Inflammatory macrophage treated with lipopolysaccharide for 1 hour (primary cell): ENCODE results near the gene MRPL36.
"Not testable (repeated sequence)": the region's sequence is repeated elsewhere in the genome, so short reads cannot be mapped to it uniquely, and the experiment has no call there.

Experiments
- DNase-seq, 2 donors: peaks; one replicate each; pipeline ENCODE4 v3.0.0-alpha.2; 2020 to 2022

Gene MRPL36

DNA sequence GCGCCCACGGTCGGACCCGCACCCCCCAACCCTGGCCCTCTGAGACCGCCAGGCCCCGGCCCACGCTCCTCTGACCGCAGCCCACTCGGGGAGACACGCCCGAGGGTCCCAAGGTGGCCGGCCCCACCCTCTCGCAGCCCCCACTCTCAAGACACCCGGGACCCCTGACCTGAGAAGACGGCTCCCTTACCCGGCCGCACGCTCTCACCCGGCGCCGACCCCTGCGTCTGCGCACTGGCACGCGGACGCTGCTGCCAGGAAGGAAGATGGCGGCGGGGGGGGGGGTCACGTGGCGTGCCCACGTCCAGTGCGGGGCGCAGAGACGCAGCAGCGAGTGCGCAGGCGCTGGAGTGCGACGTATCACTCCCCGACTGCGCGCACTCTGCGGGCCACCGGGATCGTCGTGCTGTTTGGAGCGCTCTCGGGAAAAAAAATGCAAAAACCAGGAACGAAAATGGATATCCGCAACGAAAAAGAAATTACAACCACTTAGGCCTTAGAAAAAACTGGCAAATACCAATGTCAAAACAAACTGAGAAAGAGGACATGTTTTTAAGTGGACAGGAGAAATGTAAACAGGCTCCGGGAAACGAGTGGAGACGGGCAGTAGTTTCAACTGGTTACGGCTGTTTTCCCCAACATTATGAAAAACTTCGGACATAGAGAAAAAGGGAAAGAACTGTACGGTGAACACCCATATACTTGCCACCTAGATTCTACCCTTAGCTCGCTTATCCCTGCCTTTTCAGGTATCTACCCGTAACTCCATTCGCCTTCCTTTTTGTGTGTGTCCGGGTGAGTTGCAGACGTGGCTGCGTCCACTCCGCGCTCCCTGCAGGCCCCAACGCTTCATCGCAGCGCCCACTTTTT, at the start of gene MRPL36:
TSS of gene MRPL36 (minus strand) at position 236 of the 870 bp plus-strand sequence. CDS start 902 bp downstream, outside the sequence.
- DNase-seq: peak; percentile 87 to 95

DNA sequence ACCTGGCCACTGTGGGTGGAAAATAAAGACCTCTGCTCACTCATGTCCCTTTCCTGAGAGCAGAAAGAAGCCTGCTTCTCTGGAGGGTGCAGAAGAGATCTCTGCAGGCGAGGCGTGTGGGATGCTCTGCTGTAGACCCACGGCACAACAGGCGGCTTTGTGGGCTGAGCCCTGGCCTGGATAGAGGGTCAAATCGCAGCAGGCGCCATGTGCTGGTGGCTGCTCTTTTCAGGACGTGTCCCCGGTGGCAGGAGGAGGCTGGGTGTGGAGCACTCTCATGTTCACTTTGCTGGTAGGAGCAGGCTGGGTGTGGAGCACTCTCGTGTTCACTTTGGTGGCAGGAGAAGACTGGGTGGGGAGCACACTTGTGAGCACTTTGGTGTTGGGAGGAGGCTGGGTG, 48.0 kb upstream of the MRPL36 start:
- no peak for DNase-seq

DNA sequence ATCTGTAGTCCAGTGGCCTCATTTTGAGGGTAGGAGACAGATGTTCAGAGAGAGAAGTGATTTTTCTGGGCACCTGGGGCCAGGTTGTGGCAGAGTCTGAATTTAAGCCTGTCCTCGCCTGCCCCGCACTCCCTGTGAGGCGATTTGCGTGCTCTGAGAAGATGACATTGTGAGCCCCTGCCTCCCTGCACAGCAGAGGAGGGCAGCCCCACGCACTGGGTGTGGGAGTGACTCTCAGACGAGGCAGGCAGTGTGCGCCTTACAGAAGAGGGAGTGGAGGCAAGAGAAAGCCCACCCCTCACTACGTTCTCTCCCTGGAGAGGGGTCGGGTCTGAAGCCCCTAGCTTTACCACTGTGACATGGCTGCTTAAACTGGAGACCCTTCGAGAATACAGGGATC, 47.4 kb upstream of the MRPL36 start:
- no peak for DNase-seq

DNA sequence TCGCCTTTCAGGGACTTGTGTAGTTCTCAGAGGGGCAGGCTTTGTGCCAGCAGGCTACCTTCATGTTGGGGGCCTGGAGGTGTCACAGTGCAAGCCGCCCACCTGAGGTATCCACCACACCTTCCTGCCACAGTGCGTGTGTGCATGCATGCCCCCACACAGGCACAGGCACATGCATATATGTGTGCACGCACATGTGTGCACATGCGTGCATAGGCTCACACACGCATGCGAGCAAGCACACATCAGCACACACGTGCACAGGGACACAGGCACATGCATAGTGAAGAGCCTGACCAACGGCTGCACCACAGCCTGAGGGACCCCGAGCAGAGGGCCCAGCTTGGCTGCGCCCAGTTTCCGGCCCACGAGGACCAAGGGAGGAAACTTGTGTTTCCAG, 46.9 kb upstream of the MRPL36 start:
- no peak for DNase-seq

DNA sequence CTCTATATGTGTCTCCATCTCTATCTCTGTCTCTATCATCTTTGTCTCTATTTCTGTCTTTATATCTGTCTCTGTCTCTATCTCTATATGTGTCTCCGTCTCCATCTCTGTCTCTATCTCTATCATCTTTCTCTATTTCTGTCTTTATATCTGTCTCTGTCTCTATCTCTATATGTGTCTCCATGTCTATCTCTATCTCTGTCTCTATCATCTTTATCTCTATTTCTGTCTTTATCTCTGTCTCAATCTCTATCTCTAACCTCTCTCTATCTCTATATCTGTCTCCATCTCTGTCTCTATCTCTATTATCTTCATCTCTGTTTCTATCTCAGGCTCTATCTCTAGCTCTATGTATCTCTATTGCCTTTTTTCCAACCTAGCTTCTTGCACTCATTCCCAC, 46.1 kb upstream of the MRPL36 start:
- DNase-seq: no peak

DNA sequence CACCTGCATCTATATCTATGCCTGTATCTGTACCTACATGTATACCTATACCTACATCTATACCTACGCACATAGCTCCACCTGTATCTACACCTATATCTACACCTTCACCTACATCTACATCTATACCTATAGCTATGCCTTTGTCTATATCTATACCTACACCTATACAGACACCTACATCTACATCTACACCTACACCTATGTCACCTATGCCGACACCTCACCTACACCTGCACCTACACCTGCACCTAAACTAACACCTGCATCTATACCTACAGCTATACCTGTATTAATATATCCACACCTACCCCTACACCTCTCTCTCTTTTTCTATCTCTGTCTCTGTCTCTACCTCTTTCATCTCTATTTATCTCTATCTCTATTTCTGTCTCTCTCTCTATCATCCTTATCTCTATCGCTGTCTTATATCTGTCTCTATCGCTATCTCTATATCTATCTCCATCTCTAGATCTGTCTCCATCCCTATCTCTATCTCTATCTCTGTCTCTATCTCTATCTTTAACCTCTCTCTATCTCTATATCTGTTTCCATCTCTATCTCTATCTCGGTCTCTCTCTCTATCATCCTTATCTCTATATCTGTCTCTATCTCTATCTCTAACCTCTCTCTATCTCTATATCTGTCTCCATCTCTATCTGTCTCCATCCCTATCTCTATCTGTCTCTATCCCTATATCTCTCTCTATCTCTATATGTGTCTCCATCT, 45.2 kb upstream of the MRPL36 start:
- DNase-seq: no peak

DNA sequence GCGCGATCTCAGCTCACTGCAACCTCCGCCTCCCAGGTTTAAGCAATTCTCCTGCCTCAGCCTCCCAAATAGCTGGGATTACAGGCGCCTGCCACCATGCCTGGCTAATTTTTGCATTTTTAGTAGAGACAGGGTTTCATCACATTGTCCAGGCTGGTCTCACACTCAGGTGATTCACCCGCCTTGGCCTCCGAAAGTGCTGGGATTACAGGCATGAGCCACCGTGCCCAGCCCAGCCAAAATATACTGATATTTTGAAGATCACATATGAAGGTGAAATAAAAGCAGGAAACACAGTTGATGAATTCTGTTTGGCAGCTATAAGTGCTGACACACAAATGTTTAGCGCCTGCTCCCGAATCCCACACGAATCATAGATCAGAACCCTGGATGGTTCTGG, 44.1 kb upstream of the MRPL36 start:
- not testable (repeated sequence) for DNase-seq

DNA sequence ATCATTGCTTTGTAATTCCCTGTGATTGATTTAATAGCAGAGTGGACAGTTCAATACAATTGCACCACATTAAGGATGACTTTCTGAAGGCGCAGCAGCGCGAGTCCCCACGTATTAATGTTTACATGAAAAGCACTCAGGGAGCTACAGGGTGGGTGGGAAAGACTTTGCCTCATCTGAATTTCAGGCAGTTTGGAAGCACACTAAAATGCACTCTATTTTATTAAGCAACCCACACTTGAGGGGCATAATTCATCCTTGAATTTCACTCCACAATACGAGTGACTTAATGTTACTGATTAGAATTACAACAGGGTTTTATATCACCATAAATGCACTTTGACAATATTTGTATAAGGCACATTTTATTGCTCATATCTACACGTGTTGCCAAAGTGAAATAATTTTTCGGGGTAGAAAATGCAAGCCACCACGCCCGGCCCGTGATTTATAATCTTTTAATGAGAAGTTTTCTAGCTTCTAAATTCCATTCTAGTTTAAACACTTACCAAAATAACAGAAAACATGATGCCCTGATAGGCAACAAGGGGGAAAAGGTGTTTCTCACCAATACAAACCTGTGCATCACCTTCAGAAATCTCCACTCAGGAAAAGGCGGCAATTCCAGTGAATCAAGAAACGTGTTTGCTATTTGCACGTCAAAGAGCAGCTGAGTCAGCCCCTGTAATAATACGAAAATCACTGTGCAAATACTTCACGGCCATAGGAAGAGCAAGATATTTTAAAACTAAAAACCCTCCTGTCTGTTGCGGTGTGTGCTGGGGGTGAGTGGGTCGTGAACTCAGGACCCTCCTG, 42.6 kb upstream of the MRPL36 start:
- no peak for DNase-seq

DNA sequence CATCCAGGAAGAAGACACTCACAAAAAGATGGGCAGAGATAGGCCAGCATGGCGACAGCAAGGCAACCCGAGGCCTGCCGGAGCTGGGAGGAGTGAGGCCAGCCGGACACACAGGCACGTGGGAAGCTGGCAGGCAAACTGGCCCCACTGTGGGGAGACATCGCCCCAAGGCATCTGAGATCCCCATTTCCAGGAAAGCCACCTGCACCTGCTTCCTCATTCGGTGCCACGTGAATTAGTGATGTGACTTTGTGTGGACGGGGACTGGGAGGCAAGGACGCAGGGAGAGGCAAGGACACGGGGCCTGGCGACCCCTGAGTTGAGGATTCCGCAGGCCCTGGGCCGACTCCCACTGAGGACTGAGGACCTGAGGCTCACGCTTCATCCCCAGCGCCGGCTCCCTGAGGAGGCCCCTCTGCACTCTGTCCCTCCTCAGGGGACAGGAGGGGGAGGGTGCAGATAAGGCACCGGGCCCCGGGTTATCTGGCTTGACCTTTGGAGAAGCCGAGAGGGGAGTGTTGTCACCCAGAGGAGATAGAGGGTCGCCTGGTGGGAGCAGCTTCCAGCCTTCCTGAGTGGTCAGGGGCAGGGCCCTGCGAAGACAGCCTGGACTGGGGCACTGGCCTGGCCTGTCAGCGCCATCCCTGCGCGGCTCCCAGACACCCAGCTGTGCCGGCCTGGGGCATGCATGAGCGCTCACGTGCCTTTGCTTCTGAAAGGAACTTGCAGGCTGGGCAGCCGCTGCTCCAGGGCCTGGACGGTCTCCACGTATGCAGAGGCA, 41.3 kb upstream of the MRPL36 start:
- DNase-seq: no peak

DNA sequence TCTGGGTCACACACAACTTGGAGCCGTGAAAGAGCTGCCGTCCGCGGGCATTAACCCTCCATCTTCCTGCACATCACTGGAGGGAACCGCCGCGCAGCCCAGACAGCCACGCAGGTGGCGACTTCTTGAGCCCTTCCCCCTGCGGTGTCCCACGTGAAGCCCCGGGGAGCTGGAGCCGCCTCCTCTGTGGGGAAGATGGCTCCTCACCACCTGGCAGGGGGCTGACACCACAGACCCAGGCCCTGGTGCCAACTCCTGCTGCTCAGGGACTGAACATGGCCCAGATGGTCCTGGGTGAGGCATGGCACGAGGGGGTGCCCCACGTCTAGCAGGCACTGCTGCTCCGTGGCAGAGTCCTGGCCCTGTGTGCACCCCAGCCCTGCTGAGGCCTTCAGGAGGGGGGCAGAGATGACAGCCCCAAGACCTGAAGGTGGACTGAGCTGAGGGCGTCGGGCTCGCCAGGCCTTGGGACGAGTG, 40.5 kb upstream of the MRPL36 start:
- no peak for DNase-seq

DNA sequence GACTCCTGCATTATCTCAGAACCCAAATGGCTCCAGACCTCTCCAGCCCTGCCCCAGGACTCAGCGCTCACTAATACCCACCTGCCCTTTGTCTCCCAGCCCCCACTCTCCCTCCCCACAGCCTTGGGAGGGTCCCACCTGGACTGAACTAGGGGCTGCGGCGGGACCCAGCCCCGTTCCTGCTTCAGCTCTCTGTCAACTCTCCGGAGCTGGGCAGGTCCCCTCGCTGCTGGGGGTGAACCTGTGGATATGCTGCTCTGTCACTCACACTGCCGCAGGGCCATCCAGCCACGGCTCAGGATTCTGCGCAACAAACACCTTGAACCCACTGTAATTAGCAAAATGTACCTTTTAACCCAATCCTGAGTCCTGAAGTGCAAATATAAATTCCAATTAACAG, 38.4 kb upstream of the MRPL36 start:
- DNase-seq: no peak

DNA sequence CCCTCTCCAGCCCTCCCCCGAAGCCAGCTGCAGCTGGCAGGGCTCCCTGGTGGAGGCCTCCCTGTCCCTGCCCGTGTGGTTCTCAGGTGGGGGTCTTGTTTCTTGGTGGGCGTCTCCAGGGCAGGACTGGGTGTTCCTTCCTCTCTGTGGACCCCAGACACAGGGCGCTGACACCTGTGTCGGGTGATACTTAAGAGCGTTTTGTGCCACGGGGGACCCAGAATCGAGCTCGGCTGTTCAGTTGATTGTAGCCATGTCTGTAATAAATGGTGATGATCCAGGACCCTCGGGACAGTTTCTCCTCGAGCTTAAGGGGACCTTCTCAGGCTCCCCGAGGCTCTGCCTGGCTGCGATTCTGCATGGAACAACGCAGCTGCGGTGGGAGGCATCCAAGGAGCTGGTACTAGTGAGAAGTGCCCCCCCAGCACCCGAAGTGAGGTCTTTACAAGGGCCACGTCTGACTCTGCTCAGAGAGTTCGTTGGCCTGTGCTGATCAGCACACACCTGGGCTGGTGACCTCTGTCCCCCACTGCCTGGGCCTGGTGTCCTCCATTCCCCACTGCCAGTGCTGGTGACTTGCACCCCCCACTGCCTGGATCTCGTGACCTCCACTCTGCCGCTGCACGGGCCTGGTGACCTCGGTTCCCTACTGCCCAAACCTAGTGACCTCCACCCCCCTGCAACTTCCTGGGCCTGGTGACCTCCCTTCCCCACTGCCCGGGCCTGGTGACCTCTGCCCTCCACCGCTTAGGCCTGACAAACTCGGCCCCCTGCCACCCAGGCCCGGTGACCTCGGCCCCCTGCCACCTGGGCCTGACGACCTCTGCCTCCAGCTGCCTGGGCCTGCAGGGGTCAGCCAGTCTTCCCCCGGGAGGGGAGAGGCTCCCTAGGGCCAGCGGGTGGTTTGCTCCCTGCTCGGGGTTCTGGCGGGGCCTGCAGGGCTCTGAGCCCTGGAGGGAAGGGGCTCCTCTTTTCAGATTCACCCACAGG, 37.5 kb upstream of the MRPL36 start:
- no peak for DNase-seq

DNA sequence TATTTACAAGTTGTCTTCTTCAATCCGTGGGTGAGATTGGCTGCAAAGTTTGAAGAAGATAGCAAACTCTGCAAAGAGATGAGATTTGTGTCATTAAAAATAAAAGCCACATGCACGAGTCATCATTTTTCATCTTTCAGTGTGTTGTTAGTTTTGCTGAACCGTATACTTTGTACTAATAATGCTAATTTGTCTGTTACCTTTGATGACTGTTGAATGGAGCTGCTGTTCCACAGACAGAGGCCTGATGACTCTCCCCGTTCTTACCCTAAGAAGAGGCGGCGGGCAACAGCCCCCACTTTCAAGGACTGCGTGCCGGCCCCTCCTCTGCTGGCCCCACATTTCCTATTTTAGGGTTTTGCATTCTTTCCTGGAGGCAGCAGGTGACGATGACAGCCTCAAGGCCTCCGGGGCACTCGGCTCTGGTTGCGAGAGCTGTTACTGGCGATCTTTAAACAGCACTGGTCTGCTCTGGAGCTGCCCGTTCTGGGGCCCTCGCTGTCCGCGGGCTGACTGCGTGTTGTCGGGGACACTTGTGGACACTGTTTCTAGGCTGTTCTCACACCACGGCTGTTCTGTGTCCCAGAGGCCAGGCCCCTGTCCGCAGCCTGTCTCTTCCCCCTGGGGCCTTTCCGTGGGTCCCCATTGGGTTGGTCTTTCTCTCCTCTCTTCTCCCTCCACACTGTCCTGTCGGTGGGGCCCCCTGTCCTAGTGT, 36.7 kb upstream of the MRPL36 start:
- DNase-seq: no peak

DNA sequence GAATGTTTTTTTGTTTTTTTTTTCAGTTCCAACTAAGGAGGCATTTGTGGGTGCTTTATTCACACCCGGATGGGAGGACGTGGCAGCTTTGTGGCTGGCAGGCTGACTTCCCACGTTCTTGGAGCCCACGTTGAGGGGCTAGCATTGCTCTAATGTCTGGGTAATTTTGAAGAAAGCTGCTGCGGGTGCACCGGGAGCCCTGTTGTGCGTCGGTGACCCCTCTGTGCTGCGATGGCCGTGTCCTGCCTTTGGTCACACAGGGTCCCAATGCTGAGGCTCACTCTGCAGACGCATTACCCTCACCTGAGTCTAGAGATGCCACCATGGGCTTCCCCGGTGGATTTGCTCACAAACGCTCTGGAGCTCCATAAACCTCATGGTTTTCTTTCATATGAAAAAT, 35.8 kb upstream of the MRPL36 start:
- DNase-seq: no peak

DNA sequence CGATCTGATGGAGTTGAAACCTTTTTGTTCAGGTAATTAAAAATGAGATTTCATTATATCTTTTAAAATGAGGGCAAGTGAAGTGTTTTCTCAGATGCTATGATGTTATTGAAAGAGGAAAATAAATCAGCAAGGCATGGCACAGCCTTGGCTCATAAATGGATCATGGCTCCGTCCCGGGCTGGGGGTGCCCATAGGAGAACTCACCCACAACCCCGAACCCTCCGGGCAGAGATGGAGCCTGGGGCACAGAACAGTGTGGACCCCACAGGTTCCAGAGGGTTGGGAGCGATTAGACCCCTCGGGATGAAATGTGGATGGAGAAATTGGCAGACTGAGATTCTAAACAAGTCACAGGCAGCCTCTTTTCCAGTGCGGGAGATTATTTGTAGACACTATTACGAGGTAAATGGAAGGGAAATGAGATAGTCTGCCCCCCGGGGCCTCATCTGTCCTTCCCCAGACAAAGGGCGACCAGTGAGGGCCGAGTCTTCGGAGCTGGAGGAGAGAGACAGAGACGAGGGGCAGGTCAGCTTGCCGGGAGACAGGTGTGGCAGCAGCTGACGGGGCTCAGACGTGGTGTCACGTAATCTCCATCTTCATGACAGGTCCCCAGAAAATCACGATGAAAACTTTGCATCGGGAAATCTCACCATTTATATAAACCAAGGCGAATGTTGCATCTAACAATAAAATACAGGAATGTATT, 35.2 kb upstream of the MRPL36 start:
- DNase-seq: no peak

DNA sequence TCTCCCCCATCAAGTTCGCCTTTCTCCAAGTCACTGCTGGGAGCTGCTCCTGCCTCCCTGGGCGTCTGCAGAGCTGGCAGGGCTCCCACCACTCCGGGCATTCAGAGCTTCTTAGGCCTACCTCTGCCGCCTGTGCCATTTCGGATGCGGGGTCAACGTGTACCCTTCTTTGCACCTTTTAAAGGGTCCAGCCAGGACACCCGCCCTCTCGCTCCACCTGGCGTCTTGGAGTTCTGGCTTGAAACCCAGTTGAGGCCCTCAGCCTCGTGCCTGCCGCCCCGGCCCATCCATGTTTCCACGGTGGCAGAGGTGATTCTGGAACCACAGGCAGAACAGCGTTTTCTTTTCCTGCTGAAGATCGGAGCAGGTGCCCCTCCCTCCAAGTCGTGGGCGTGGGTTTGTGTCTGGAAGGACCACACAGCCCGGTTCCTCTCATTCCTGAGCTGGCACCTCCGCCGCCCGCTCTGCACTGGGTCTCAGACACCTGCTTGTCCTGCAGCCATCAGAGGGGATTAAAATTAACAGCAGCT, 34.5 kb upstream of the MRPL36 start:
- no peak for DNase-seq

DNA sequence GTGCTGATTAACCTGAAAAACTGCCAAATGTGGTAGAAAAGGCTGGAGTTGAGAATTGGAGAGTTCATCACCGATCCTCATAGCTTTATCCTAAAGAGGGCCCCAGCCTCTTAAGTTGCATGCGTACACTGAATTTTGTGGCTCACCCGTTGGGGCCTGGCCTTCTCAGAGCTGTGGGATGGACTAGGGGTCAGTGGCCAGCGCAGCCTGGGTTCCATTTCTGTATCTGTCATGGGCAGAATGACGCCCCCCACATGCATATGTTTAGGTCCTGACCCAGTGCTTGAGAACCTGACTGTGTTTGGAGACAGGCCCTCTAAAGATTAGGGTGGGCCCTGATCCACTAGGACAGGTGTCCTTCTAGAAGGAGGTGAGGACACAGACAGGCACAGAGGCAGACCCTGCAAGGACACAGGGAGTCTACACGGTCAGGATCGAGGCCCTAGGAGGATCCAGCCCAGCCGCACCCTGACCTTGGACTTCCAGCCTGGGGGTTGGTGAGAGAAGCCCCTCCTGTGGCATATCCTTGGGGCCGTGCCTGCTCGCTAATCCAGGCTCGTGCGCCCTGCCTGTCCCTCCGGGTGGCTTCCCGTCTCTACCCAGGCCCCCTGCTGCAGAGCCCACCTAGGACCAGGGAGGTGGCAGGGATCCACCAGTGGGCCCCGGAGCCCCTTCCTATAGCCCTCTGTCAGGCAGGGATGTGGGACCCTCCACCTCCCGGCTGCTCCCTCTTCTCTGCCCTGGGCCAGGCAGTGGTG, 33.8 kb upstream of the MRPL36 start:
- DNase-seq: no peak

DNA sequence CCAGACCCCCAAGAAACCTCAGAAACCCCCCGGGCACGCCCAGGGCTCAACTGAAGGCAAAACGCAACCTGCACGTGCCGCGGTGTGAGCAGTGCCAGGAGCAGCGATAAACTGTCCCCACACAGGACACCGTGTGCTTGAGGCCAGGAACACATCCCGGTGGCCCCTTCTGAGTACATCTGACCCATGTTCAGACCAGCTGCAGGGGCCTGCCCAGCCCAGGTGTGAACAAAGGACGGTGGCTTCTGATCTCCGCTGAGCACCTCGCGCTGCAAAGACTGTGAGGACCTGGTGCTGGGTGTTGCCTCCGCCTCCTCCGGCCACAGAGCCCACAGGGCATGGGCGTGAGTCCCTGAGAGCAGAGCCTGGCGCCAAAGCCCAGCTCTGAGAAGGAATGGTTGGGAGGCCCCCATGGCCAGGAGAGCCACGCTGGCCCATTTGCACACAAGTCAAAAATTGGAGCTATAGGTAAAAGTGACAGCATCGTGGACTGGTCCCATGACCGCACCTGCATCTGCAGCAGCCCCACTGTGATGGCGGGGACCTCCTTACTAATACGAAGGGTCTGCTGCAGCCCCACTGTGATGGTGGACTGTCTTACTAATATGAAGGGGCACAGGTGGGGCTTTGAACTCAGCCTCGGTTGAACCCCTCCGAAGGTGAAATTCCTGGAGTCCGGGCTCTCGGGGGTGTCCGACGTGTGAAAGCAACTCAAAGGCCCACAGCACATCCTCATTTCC, 33.0 kb upstream of the MRPL36 start:
- no peak for DNase-seq
